CD4-positive, alpha-beta T cell treated with Interleukin-10 for 1 hour (primary cell): Measurements from ENCODE around the gene TMPRSS9.
A peak's percentile ranks its signal among the peaks of the same experiment; 100 is the strongest.

Experiments used
- DNase-seq: peaks from one replicate; pipeline ENCODE4 v3.0.0-alpha.2; 2020

Gene TMPRSS9

DNA sequence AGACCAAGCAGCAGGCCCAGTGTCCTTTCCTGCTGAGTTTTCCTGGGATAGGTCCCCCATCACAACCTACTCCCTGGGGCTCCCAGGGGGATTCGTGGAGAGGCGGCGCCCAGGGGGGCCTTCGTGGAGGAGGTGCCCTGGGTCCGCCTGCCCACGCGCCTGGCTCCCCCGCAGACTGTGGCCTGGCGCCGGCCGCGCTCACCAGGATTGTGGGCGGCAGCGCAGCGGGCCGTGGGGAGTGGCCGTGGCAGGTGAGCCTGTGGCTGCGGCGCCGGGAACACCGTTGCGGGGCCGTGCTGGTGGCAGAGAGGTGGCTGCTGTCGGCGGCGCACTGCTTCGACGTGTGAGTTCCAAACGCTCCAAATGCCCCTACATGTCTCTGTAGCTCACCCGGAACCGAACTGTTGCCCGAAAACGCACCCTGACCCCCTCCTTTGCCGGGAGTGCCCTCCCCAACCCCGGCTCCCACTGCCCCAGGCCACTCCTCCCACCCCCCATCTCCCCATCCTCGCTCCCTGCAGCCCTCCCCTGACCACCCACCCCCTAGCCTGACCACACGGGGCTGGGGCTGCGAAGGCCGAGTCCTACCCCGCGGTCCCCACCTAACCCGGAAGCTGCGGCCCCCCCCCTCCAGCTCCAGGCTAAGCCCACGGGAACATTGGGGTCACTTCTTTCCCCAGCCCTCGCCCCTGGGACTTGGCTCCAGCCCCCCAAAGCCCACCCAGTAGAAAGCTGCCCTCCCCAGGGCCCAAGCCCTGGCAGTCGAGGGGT lies 64.0 kb downstream of the TMPRSS9 start:
- no peak for DNase-seq

GRCh38 chr19:2424686-2425621 lies 64.9 kb downstream of the TMPRSS9 start:
- DNase-seq, result no peak

- no peak for DNase-seq
These were observed 65.8 kb downstream of the TMPRSS9 start for GRCh38 chr19:2425622-2426581.

DNA sequence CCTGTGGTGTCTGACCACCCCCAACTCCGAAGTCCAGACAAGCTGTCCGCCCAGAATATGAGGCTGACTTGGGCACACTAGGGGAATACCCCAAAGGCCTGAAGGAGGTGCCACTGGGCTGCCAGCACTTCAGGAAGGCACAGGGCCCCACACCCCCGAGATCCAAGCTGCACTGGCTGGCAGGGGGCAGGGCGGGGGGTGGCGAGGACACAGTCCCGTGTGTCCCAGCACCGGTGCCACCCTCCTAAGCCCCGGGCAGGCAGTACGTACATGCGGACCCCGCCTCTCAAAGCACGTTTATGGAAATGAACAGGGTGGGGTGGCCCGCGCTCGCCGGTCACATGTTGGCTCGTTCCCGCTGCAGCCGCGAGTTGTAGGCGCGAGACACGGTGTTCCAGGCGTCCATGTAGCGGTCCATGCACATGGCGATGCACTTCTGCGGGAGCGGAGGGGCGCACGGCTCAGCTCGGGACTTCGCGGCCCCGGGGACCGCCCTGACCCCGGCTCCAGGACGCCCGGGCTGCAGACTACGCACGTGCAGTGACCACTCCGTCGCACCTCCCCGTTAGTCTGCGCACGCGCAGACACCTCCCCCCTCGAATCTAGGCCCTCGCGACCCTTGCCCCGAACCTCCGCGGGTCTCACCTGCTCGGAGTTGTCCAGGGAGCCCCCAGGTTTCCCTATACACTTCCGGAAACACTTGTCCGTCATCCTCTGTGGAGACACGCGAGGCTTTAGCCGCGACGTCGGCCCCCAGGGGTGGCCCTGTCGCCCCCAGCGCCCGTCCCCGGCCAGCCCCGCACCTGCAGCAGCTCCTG lies 66.8 kb downstream of the TMPRSS9 start:
- DNase-seq, result peak; percentile 48

- peak; percentile 95 for DNase-seq
These were observed 67.6 kb downstream of the TMPRSS9 start, which contains the start of gene TIMM13 for GRCh38 chr19:2427429-2428320. Gene TIMM13 (minus strand): TSS chr19:2427586. CDS start chr19:2427533, 53 bp downstream.

DNA sequence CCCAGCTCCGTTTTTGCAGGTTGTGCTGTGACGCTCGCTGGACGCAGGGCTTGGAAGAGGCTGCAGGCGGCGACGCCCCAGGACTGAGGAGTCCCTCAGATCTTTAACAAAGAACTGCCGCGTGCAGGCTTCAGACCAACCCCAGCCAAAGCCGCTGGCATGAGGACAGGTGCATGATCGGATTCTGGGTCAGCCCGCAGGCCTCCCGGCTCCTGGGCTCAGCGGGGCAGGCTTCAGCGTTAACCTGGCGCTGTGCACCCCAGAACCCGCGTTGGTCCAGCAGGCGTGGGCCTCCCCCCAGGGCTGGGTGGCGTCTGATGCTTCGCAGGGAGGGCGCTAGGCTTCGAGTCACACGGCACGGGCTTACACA lies 68.2 kb downstream of the TMPRSS9 start:
- no peak for DNase-seq

- no peak for DNase-seq
These were observed 69.0 kb downstream of the TMPRSS9 start for GRCh38 chr19:2428756-2429711.

DNA sequence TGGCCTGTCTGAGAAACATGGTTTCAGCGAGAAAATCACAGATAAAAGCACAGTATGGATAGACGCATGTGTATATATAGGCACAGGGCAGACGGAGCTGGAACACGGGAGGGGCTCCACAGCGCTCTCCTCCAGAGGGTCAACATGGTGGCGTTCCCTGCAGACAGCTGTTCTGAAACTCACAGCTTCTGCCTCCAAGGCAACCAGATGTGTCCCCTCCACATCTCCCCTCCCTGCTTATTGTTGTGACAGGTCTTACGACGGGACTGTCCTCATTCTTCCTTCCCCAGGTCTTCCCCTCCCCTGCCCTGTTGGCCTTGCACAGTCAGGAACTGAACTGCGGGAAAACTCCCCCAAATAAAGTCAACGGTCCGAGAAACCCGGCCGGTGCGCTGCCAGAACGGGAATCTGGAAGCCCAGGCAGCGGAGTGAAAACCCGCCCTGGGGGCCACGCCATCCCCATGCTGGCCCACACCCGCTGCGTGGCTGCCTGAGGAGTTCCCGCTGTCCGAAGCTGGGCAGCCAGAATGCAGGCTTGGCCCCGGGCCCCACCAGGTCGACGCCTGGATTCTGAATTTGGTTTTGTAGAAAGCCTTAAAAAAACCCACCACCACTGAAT lies 70.0 kb downstream of the TMPRSS9 start:
- DNase-seq, result no peak

DNA sequence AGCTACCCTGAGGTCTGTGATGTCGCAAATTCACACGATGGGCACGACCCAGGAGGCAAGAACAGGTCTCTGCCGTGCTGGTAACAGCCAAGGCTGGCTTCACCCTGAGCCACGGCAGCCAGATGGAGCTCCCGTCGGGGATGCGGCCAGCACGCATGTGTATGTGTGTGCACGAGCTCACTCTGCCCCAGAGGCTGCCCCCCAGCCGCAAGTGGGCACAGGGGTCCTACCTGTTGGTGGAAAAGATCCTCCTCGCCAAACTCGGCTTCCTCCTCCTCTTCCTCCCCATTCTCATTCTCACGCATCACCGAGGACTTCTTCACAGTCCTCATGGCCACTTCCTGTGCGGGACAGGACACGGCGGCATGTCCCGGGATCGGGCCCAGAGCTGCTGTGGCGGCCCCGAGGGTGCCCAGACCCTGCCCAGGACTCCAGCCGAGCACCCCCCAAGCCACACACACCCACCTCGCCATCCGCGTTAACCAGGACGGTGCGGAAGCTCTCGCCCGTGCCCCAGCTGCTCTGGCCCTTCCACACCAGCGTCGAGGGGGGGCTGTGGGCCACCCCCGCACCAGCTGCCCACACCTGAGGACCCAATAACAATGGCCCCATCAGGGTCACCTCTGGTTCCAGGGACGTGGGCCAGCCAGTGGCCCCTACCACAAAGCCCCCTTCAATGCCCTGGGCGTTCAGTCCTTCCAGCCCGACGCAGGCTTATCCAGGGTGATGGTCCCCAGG lies 71.4 kb downstream of the TMPRSS9 start:
- DNase-seq, result no peak

GRCh38 chr19:2432131-2432848 lies 72.2 kb downstream of the TMPRSS9 start:
- DNase-seq, result no peak

- DNase-seq, result no peak
These were observed 73.8 kb downstream of the TMPRSS9 start for GRCh38 chr19:2433854-2434253.

DNA sequence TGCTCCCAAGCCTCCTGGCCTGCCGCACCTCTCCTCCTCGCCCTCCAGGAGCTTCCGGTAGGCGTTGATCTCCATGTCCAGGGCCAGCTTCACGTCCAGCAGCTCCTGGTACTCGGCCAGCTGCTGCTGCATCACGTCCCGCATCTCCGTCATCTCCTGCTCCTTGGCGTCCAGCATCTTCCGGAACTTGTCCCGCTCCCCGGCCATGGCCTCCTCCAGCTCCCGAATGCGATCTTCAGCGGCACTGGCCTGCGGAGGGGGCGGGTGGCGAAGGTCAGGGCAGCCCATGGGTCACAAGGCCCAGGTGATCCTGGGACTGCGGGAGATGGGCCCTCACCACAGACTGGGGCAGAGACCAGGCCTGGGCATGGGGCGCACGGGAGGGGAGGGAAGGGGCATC lies 74.2 kb downstream of the TMPRSS9 start:
- no peak for DNase-seq

GRCh38 chr19:2434721-2435265 lies 74.7 kb downstream of the TMPRSS9 start:
- no peak for DNase-seq

GRCh38 chr19:2436384-2436783 lies 76.3 kb downstream of the TMPRSS9 start:
- DNase-seq, result no peak

DNA sequence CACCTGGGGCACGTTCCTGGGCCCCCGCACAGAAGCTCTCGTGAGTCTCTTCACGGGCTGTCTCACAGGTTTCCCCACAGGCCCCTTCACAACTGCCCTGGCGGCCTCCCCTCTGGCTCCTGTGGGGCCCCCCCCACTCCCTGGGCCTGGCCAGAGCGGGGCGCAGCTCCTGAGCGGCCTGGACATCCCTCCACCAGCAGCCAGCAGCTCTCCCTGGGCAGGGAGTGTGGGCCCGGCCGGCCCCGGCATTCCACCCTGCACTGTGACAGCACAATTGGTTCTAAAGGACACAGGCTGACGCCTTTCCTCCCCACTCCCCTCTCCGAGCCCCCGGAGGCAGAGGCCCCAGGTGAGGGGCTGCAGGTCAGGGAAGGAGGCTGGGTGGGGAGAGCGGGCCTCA lies 76.9 kb downstream of the TMPRSS9 start:
- DNase-seq, result no peak

DNA sequence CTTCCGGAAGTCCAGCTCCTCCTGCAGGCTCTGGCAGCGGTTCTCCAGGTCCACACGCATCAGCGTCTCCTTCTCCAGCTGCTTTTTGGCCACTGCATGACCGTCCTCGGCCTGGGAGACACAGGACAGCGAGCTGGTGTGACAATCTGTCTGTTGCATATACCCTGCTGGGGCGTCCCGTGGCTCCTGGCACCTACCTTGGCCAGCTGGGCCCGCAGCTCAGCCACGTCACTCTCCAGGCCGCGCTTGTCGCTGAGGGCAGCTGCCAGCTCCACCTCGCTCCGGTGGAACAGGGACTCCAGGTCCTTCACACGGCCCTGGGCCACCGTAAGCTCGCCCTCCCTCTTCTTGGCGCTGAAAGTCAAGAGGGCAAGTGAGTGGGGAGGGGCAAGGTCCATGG lies 78.1 kb downstream of the TMPRSS9 start:
- DNase-seq, result no peak

DNA sequence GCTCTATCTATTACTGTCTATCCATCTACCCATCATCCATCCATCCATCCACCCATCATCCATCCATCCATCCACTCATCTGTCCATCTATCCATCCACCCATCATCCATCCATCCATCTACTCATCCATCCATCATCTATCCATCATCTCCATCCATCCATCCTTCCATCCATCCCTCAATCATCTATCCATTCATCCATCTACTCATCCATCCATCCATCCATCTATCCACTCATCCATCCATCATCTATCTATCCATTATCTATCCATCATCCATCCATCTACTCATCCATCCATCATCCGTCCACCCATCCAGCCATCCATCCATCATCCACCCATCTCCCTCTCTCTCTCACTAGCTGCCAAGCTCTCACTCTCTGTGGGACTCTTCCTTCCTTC lies 80.5 kb downstream of the TMPRSS9 start:
- DNase-seq, result no peak
